Heart left ventricle (tissue), 16 donors: Measurements from ENCODE around the gene CCDC50. TPM values are rescaled to one million over a fixed set of nuclear protein-coding genes. Genes with fewer than 3 reads are reported as not detected.

ENCODE experiments used
- ATAC-seq, 4 donors: fragments of 200-7000 bp; cut with Tn5 transposase; one replicate each; pipeline ENCODE4 v1.9.1; 2020 to 2022; ENCODE audit warnings: moderate library complexity in 4 of 4, mild to moderate bottlenecking in 3 of 4, moderate number of reproducible peaks in 1 of 4
- DNase-seq, 5 donors: peaks; one replicate each; pipeline ENCODE4 v3.0.0-alpha.2; 2020
- H3K27ac ChIP-seq, 12 donors: fragments of 200-600 bp; sonication (generic) in 4 of 12; one replicate each; pipeline versions ENCODE4 v1.5.0 to v1.8.0; 2016 to 2022; ENCODE audit warnings: mild to moderate bottlenecking in 2 of 12
- H3K27me3 ChIP-seq, 9 donors: fragments of 200-600 bp; sonication (generic) in 2 of 9; one replicate each; pipeline versions ENCODE4 v1.5.1 to v1.8.0; 2016 to 2022; ENCODE audit warnings: mild to moderate bottlenecking in 3 of 9
- H3K36me3 ChIP-seq, 9 donors: fragments of 200-600 bp; sonication (generic) in 2 of 9; one replicate each; pipeline versions ENCODE4 v1.5.0 to v1.8.0; 2018 to 2022; ENCODE audit warnings: mild to moderate bottlenecking in 2 of 9
- H3K4me1 ChIP-seq, 12 donors: fragments of 200-600 bp; sonication (generic) in 4 of 12; one replicate each; pipeline versions ENCODE4 v1.5.0 to v1.8.0; 2016 to 2022; ENCODE audit warnings: mild to moderate bottlenecking in 3 of 12
- H3K4me3 ChIP-seq, 12 donors: fragments of 200-600 bp; sonication (generic) in 4 of 12; one replicate each; pipeline versions ENCODE4 v1.5.0 to v1.8.0; 2017 to 2022; ENCODE audit warnings: mild to moderate bottlenecking in 9 of 12, moderate library complexity in 4 of 12
- H3K9me3 ChIP-seq, 12 donors: fragments of 200-600 bp; sonication (generic) in 4 of 12; one replicate each; pipeline versions ENCODE4 v1.5.0 to v1.8.0; 2016 to 2022; ENCODE audit warnings: mild to moderate bottlenecking in 1 of 12
- CTCF ChIP-seq, 12 donors: fragments of 200-600 bp; sonication (generic) in 4 of 12; IDR thresholded peaks; one replicate each; pipeline versions ENCODE4 v1.5.0 to v1.8.0; 2018 to 2022; ENCODE audit warnings: antibody characterized with exemption in 12 of 12, mild to moderate bottlenecking in 5 of 12
- POLR2A ChIP-seq, 2 donors: fragments of 450-650 bp; IDR thresholded peaks; one replicate each; pipeline ENCODE4 v1.6.1; 2017; ENCODE audit warnings: antibody characterized with exemption in 2 of 2, mild to moderate bottlenecking in 2 of 2, moderate library complexity in 2 of 2
- WGBS, 4 donors: extraction: QIAGEN DNeasy Blood & Tissue Kit in 2 of 4; methylation state at CpG; one replicate each; pipeline versions ENCODE4 v1.1.5 to v1.1.7; 2013 to 2018; 5-methylcytosine and 5-hydroxymethylcytosine counted together
- intact Hi-C, 10 donors: fragments of 100-400 bp; cut with DNase I; formaldehyde crosslinking; loops; one replicate each; pipeline versions ENCODE4 v1.11.1 to v1.14.2; 2022
- polyA plus RNA-seq, 2 donors: library from polyadenylated mRNA; stranded (reverse); fragments of 200-250 nt; gene quantifications; one replicate each; pipeline ENCODE4 v1.2.3, GENCODE V29; 2013
- total RNA-seq, 9 donors: library from RNA; depleted of rRNA in 2 of 9; stranded (reverse); fragments of >200 nt in 2 of 9; fragmentation: NEBNext Ultra II Directional in 3 of 9; extraction: Animal tissue kit (Norgen Biotek cat#: 25700) in 3 of 9; gene quantifications; one replicate each; pipeline versions ENCODE4 v1.1.0 to v1.2.4, GENCODE V29; 2016 to 2023
- donor health status: ischemic (EF 13 %, LVEDD 7.1; RV severe dilation, severe dysfunction).
- donor health status: healthy with polysubstance abuse.
- donor health status: DM: no; HTN: yes; CAD: no.
- donor health status: DM: no; HTN: no; CAD: no.
- donor health status: ischemic (EF 25% LVEDD 6.9; RV normal size, moderate dysfunction).
- donor health status: ischemic (EF 25% LVEDD 5.7; RV mildly dilated, moderate dysfunction).
- donor health status: healthy.
- donor health status: DM: yes; HTN: yes; CAD: no.
- donor health status: ischemic (EF 35%, LVEDD 5.7; RV mildly dilated, moderate dysfunction).
- donor health status: nonischemic (EF 11% LVEDD 7.7; RV severe dilation, severe dysfunction).
- donor health status: DM: yes; HTN: yes; CAD: no.
- donor health status: PGD.
- donor health status: ischemic (EF 29% LVEDD 5.4; RV normal size, mild dysfunction).
- donor health status: nonischemic (EF 23%, LVEDD 6.1; RV moderate dilation, normal function).

CCDC50 gene
- total and polyA plus RNA-seq, 11 donors = 16.1 to 75.7 (median 54.2) TPM

- H3K4me1 ChIP-seq = peaks cover 0 to 3% (median 0%) of the 10 kb centered on the region in 12 donors
- WGBS, 4 donors = 30 to 40% (median 34%) methylated on average over 2 of the region's 2 CpGs
- no peak overlapping the region for H3K4me3 ChIP-seq
- TF ChIP-seq POLR2A (IDR thresholded peaks at IDR 0.05) = no peak
- no peak for TF ChIP-seq CTCF (IDR thresholded peaks at IDR 0.05)
- no peak for DNase-seq
- peaks cover 0 to 15% (median 7%) of the 10 kb centered on the region in 12 donors for H3K9me3 ChIP-seq
- intact Hi-C loops = loop anchor here in 2 of 10 donors (10.0 kb wide), 2 partner anchors 401 to 711 kb away; no protein-coding TSS in a partner anchor
- H3K27ac ChIP-seq = no peak overlapping the region
- H3K27me3 ChIP-seq = no peaks in the 10 kb centered on the region
- H3K36me3 ChIP-seq = no peaks in the 10 kb centered on the region
- ATAC-seq = no peak
These were observed 85.1 kb downstream of the CCDC50 start for GRCh38 chr3:191414286-191414685.

- H3K9me3 ChIP-seq = peaks cover 0 to 11% (median 4%) of the 10 kb centered on the region in 12 donors
- intact Hi-C loops = loop anchor here in 8 of 10 donors (5.0 to 10.0 kb wide), 5 partner anchors 398 to 1028 kb away; no protein-coding TSS in a partner anchor
- H3K27me3 ChIP-seq = no peaks in the 10 kb centered on the region
- TF ChIP-seq POLR2A (IDR thresholded peaks at IDR 0.05) (no peak), CTCF (IDR thresholded peaks at IDR 0.05) (no peak)
- ATAC-seq (no peak), DNase-seq (no peak)
- WGBS, 4 donors = 88 to 98% (median 93%) methylated on average over 1 of the region's 1 CpG
- H3K27ac ChIP-seq = no peak overlapping the region
- no peak overlapping the region for H3K4me3 ChIP-seq
- H3K36me3 ChIP-seq = no peaks in the 10 kb centered on the region
- H3K4me1 ChIP-seq = peaks cover 0 to 3% (median 0%) of the 10 kb centered on the region in 12 donors
These were observed 85.5 kb downstream of the CCDC50 start for GRCh38 chr3:191414732-191415131.

GRCh38 chr3:191415566-191415965 lies 86.4 kb downstream of the CCDC50 start:
- 85 to 89% (median 88%) methylated on average over 9 of the region's 9 CpGs for WGBS, 4 donors
- intact Hi-C loops = loop anchor here in 8 of 10 donors (5.0 to 10.0 kb wide), 5 partner anchors 397 to 1027 kb away; no protein-coding TSS in a partner anchor
- ATAC-seq (no peak), DNase-seq (no peak)
- Histone ChIP-seq H3K27me3 (no peaks in the 10 kb centered on the region), H3K9me3 (peaks cover 0 to 2% (median 0%) of the 10 kb centered on the region in 12 donors), H3K4me1 (peaks cover 0 to 3% (median 0%) of the 10 kb centered on the region in 12 donors), H3K36me3 (no peaks in the 10 kb centered on the region), H3K27ac (no peak overlapping the region), H3K4me3 (no peak overlapping the region)
- TF ChIP-seq POLR2A (IDR thresholded peaks at IDR 0.05) (no peak), CTCF (IDR thresholded peaks at IDR 0.05) (no peak)

GRCh38 chr3:191417457-191417729 lies 88.2 kb downstream of the CCDC50 start:
- Histone ChIP-seq H3K36me3 (no peaks in the 10 kb centered on the region), H3K4me3 (no peak overlapping the region), H3K27me3 (no peaks in the 10 kb centered on the region), H3K4me1 (peaks cover 0 to 3% (median 0%) of the 10 kb centered on the region in 12 donors), H3K27ac (no peak overlapping the region), H3K9me3 (no peaks in the 10 kb centered on the region)
- WGBS, 4 donors = 72 to 77% (median 75%) methylated on average over 6 of the region's 6 CpGs
- intact Hi-C loops = loop anchor here in 8 of 10 donors (2.0 to 10.0 kb wide), 6 partner anchors 395 to 1027 kb away; no protein-coding TSS in a partner anchor
- no peak for ATAC-seq
- TF ChIP-seq CTCF (IDR thresholded peaks at IDR 0.05) (no peak), POLR2A (IDR thresholded peaks at IDR 0.05) (no peak)
- DNase-seq = no peak
